Stimulated activated CD8-positive, alpha-beta memory T cell treated with anti-CD3 and anti-CD28 coated beads, Interleukin-12 subunit alpha, Interleukin-12 subunit beta, amount 100 ng/mL, for 24 hours (primary cell): ENCODE measurements around the gene CAMTA1.
"Not testable (repeated sequence)": the region's sequence is repeated elsewhere in the genome, so short reads cannot be mapped to it uniquely, and the experiment has no call there.

Source experiments
- DNase-seq: peaks from one replicate; pipeline ENCODE4 v3.0.0-alpha.2; 2020; ENCODE audit errors: extremely low read depth

Gene CAMTA1

DNA sequence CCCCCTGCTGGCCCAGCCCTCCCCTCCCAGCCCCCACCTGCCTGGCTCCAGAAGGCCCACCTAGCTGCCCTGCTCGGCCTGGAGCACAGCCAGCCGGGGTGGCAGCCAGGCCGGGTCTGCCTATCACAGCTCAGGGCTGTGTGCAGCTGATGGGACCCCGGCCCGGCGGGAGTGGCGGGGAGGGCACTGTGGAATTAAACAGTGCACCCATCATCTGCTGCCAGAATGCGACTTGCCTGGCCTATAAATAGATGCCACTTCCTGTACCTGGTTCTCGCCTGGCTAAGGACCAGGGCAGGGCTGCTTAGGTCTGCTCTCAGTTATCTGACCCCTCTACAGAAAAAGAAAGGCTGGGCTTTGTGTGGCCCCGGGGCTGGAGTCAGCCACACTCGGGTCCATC, 887.6 kb downstream of the CAMTA1 start:
- no peak for DNase-seq

DNA sequence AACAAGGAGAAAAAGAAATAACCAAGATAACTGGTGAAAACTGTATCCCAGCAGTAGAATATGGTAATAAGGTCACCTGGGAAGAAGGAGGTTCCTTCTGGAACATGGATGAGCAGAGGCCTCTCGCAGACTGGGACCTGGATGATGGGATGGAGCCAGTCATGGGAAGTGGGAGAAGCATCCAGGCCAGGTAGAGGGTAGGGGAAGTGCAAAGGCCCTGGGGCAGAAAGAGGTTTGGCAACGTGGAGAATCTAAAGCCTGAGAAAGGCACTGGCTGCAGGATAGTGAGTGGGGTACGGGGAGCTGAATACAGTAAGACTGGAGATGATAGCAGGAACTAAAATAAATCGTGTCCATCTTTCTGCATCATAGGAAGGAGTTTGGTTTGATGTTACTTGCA, 889.7 kb downstream of the CAMTA1 start:
- DNase-seq: no peak

DNA sequence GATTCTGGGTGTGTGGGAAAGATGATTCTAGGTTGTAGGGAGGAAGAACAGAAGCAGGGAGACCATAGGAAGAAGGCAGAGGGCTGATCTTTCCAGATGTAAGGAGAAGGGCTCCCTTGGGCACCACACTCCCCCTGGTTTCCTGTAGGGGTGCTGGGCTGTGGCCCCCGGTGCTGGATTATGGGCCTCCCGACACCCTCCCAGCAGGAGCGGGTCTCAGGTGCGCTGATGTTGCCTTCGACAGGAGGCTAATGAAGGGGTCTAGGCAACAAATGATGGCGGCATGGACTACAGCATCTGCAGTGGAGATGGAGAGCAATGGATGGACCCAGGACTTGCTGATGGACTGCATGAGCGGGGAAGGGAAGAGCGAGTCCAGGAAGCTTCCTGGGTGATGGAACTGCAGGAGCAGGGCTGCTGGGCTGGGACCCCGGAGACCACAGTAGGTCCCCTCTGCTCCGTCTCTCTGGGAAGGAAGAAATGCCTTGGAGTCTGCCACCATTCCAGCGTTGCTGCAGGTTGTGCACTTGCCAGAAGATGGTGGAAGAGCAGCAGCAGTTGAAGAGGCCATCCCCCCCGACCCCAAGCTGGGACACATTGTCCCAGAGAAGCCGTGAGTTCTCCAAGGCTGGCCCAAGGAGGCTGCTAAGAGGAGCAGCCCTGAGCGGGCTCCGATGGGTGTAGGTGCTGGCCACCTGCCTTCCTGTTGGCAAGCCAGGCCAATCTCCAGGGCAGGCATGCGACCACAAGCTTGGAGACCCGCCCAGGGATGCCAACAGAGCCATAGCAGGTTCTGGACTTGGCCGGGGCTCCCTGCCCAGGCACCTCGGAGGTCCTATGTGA, 890.4 kb downstream of the CAMTA1 start:
- no peak for DNase-seq

DNA sequence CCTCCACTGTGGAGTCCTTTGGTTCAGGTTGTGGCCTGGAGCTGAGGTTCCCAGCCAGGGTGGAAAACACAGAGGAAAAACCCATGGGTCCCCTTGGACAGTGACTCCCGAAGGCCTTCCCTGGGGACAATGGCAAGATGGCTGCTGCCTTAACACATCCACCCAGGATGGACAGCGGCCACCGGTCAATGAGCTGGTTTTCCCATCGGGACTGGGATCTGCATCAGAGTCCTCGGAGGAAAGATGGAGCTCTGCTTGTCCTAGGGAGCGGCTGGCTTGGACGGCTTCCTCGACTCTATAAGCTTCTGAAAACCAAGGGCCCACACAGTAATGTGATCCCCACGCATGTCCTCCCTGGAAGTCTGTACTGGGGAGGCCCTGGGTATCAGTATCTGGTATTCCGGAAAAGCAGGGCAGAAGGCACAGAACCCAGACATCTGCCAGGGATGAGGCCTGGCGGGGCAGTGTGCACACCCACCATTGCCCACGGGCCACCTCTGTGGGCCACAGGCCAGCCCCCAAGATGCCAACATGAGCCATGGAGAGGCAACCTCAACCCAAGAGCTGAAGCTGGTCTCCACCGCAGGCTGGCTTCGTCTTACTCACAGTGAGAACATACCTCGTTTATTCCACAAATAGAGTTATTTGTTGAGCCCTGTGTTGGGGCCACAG, 891.2 kb downstream of the CAMTA1 start:
- DNase-seq: no peak

DNA sequence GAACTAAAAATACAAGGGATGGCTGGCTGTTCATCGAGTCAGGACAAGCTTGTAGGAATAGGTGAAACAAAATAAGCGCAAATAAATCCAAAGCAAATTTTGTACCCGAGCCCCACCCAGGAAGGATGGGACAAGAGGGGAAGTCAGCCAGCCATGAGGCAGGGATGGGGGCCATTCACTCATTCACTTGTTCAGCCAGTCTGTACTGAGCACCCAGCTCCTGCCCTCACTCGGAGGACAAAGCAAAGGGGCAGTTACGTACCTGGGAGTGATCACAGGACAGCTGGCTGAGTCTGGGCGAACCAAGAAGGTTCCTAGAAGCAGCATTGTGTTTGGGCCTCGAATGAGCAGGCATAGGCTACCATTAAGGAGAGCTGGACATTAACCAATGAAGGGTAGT, 891.9 kb downstream of the CAMTA1 start:
- no peak for DNase-seq

DNA sequence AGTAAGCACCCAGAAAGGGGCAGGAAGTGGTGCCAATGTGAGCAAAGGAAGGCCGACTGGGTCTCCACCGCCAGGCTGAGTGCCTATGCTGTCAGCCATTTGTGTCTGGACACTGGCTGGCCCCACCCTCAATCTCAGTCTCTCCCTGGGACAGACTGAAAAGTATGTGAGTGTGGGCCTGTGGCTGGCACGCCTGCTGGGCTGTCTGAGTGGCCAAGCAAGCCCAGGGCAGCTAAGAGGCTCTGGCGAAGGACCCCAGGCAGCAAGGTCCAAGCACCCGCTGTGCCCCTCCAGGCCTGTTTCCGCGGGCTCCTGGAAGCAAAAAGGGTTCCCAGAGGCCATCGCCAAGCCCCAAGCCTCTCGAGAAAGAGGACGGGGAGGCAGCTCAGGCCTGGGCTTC, 892.6 kb downstream of the CAMTA1 start:
- no peak for DNase-seq

DNA sequence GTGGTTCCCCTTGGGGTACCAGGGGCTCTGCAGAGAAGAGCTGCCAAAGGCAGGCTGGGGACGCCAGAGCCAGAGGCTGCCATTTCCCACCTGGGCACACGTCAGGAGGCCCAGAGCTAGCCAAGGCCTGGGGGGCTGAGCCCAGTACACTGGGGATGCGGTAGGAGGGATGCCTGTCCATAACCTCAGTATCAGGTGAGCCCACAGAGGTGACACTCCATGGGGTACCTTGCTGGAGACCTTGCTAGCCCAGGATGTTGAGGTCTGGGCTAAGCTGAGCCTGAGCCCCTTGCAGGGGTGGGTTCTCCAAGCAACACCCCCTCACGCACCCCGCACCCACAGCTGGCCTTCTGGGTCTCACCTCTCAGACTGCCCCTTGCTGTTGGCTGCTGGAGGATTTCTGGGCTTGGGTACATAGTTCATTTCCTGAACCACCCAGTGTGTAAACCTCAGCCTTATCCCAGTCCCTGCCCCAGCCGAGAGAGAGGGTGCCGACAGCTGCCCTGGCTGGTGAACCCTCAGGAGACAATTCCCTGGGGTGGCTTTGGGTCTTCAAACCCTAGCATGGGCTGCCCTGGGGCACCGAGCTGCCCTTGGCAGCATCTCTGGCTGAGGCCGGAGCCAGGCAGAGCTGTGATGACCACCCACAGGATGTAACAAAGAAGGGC, 893.4 kb downstream of the CAMTA1 start:
- DNase-seq: no peak

DNA sequence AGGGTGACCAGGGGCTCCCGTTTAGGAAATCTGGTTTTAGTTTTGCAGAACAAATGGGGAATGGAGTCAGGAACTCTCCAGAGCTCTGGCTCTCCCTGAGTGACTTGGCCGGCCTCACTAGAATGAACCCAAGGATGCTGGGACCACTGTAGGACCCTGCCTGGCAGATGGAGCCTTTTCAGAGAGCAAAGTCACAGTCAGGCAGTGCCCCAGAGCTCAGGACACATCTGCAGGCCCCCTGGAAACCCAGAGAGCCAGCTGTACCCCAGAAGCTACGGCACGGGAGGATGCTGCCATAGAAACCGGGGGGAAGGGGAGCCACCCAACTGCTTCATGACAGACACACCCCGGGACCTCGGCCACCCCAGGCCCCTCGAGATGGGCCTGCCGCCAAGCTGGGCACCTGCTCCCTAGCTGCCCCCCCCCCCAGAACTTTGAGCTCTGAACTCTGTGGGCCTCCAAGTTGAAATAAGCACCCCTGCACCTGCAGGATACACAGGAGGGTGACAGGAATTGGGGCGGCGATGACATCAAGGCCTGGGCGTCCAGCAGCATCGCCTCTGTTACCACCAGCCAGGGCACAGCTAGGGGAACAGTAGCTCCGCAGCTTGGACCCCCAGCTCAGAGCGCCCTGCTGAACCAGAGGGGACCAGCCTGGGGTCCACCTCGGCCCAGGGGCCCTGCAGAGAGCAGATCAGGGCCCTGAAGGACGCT, 894.1 kb downstream of the CAMTA1 start:
- DNase-seq: no peak

DNA sequence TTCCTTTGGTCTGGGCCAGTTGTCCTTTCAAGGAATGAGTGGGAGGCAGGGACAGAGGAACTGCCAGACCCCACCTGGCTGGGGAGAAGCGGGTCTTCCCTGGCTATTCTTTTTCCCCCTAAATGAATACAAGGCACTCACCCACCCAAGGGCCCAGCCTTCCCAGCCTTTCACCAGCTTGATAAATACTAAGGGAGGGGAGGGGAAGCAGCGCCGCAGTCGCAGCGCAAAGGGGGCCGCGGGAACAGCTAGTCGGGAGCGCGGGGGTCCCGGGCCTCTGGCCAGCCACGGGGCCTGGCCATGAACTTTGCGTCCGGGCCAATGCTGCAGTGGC, 894.6 kb downstream of the CAMTA1 start:
- DNase-seq: no peak

DNA sequence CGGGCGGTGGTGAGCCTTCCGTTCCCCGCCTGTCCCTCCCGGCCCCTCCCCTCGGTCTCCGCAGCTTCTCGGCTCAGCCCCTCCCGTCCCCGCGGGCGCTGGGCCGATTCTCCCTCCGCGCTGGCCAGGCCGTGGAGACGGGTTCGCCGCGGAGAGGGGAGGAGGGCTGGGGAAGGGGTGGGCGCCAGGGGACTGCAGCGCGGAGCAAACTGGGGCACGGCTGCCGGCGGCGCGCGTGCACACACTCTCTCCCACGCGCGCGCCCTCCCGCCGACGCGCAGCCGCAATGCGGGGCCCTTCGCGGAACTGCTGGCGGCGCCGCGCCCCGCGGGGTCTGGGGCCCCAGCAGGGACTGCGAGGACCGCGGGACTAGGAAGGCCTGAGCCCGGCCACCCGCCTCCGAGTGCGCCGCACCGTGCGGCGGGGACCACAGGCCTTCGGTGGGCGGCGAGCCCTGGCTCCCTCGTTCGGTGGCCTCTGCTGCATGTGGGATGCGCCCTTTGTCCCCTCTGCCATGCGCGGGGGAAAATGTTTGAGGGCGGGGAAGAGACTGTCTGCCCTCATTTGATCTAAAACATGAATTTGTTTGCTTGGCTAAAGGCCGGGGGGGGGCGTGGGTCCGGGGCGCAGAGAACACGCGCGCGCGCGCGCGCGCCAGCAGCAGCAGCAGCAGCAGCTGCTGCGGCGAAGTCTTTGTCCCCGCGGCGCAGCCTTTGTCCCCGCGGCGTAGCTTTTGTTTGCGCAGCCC, 895.1 kb downstream of the CAMTA1 start:
- no peak for DNase-seq

DNA sequence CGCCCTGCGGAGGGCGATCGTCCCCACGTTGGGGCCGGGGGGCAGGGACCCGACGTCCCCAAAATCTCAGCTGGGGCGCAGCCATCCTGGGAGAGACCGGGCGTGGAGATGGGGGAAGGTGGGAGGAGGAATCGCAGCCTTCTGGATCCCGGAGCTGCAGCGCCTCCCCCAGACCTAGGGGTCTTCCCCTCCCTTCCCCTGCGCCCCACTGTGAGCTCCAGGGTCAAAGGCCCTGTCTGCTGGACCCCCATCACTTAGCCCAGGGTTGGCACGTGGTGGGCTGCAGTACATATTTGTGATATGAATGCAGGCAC, 895.7 kb downstream of the CAMTA1 start:
- no peak for DNase-seq

DNA sequence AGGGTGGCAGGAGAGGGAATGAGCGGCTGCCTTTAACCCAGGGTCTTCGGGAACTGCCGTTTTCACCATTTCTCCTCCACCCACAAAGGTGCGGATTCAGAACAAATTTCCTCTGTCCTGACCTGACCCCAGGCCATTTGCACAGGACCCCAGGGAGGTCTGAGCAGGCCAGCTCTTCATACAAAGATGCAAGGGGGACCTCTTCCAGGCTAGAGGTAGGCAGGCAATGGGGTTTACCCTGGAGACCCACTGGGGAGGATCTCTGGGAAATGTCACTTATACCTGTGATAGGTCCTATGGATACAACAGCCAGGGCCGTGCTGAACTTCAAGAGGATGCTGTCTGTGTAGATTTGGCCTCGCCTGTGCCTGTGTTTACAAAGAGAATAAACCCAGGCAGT, 896.1 kb downstream of the CAMTA1 start:
- DNase-seq: no peak

DNA sequence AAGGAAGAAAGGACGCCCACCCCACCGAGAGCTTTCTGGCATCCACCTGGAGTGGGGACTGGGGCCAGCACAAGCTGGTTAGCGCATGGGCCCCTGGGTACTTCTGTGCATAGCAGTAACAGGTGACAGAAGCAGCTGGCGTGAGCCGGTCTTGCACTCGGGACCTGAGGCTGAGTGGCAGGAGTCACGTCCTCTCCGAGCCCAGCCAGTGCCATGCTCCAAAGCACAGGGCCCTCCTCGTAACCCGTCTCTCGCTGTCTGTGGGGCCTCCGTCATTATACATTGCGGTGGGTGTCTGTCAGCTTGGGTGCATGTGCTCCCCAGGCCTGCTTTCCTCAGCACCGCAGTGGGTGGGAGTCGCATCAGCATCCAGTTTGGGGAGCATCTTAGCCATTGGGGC, 898.3 kb downstream of the CAMTA1 start:
- DNase-seq: no peak

DNA sequence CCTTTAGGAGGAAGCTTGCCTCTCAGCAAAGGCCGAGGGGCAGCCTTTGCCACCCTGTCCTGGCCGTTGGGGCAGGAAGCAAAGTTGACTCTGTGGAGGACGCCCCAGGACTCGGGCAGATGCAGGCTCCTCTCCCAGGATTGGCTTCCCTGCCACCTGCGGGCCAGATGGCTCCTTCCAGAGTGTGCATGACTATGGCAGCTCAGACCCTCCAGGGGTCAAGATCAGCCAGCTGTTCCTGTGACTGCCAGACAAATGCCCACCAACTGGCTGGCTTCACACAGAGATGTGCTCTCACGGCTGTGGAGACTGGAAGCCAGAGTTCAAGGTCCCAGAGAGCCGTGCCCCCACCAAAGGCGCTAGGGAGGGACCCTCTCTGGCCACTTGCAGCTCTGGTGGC, 898.9 kb downstream of the CAMTA1 start:
- no peak for DNase-seq

DNA sequence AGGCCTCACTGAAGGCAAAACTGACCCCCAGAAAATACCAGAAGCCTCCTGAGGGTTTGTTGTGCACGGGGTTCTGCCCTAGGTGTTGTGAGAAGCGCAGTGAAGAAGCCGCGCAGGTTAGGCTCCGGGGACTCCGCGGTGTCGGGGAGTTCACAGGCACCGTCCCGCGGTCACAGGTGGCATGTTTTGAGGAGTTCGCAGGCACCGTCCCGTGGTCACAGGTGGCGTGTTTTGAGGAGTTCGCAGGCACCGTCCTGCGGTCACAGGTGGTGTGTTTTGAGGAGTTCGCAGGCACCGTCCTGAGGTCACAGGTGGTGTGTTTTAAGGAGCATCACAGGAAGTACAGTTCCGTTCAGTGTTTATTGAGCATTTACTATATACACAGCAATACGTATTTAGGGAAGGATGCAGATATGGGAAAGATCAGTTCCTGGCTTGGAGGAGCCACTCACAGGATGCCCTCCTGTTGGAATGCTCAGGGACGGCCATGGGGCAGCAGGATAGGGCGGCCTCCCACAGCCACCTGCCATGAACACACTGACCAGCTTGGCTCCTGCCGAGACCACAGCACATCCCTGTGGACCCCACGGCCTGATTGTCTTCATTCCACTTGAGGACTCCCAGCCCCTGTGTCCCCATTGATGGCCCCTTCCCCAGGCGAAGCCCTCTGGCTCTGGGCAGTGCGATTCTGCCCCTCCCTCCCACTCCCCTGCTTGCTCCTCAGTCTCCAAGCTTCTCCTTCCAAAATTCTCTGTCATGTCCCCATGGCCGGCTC, 899.8 kb downstream of the CAMTA1 start:
- DNase-seq: no peak

DNA sequence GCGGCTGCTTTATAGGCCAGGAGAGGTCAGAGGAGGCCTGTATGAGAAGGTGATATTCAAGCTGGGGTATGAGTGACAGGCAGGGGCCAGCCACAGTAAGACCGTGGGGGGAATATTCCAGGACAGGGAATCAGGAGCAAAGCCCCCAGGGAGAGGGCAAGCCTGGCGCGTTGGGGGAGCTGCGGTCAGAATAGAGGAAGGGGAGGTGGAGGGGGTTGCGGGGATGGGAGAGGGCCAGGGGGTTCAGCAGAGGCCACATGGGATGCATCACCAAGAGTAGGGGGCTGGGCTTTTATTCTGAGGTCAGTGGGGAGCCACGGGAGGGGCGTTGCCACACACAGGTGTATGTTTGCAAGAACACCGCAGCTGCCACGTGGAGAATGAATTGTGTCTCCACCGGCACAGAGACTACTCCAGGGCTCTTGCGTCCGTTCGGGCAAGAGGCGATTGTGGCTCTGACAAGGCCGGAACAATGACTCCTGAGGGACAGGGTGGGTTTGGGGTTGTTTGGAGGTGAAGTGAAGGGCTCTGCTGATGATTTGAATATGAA, 901.1 kb downstream of the CAMTA1 start:
- no peak for DNase-seq

DNA sequence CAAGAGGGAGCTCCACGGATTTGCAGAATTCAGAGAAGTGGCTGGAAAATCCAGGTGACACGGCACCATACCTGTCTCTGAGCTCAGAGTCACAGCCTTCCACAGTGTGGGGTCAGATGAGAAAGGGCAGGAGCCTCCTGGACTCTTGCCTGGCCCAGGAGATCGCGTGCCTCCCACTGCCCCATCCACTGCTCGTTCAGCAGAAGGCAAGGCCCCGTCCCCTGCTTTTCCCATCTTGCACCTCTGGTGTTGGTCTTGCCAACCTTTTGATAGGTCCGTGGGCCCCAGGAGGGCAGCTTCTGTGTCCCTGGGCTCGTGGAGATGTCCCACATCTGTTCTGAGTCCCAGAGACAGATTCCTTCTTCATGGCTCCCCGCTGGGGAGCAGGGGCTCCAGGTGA, 902.2 kb downstream of the CAMTA1 start:
- DNase-seq: no peak

DNA sequence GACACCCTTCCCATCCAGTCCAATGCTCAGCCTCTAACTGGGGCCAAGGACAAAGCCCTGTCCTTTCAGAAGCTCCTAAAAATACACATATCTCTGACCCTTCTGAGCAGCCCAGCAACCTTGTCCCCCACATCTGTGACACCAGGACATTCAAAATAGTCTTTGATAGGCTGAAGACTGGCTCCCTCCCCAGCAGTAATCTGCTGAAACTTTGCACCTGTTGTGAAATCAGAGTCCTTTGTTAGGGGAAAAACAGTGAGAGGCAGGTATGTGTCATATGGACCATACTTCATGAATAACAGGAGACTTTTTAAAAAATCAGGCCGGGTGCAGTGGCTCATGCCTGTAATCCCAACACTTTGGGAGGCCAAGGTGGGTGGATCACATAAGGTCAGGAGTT, 903.4 kb downstream of the CAMTA1 start:
- DNase-seq: no peak

DNA sequence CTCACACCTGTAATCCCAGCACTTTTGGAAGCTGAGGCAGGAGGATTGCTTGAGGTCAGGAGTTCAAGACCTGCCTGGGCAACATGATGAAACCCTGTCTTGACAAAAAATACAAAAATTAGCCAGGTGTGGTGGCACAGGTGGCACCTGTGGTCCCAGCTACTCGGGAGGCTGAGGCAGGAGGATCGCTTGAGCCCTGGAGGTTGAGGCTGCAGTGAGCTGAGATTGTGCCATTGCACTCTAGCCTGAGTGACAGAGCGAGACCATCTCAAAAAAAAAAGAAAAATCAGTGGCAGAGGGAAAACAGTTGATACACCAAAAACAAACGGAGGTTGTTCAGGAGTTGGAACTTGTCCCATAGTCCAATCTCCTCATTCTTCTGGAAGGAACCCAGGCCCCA, 904.1 kb downstream of the CAMTA1 start:
- not testable (repeated sequence) for DNase-seq

DNA sequence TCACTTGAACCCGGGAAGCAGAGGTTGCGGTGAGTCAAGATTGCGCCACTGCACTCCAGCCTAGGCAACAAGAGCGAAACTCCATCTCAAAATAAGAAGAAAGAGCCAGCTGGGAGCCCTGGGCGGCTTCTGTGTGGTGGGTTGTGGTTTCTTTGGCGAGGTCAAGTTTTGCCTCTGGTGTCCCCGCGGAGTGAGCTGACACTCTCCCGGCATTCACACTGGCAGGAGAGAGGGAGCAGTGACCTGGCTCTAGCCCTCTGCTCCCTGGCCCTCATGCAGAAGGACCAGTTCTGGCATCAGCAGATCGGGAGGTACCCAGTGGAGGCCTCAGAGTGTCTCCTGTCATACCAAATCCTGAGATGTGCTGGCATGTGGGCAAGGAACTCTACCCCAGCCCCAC, 904.8 kb downstream of the CAMTA1 start:
- DNase-seq: no peak
